ENCODE results near the gene COL23A1. TPM values are rescaled to one million over a fixed set of nuclear protein-coding genes. Genes with fewer than 3 reads are reported as not detected.
A peak's percentile ranks its signal among the peaks of the same experiment; 100 is the strongest.

Gene COL23A1
- total RNA-seq (2016; rRNA removed; fragmentation: Illumina TruSeq; extraction: Trizol) (not detected in 2 replicates), polyA plus RNA-seq (2011; rRNA removed) (not detected in 2 replicates), polyA minus RNA-seq (2011; rRNA and poly(A)+ RNA removed; ENCODE audit: low replicate concordance) (not detected in 2 replicates), Bru-seq, nascent RNA (percentile 4 among the genes with signal in this experiment), BruChase-seq, experiment 1, labeled RNA remaining after a 6-hour chase (percentile 6 among the genes with signal in this experiment), BruChase-seq, experiment 2, labeled RNA remaining after a 2-hour chase (percentile 8 among the genes with signal in this experiment)
- total RNA-seq (2016; cell fraction: cytosol; rRNA removed; fragmentation: Illumina TruSeq; extraction: Trizol; ENCODE audit: low read depth) = not detected in 2 replicates
- not detected in 2 replicates for total RNA-seq (2016; cell fraction: insoluble cytoplasmic fraction; rRNA removed; fragmentation: Illumina TruSeq; extraction: Trizol)
- not detected in 2 replicates for total RNA-seq (2016; cell fraction: membrane; rRNA removed; fragmentation: Illumina TruSeq; extraction: Trizol)
- total RNA-seq (2016; cell fraction: nucleus; rRNA removed; fragmentation: Illumina TruSeq; extraction: Trizol) = not detected in 2 replicates
- not detected in 2 replicates for polyA plus RNA-seq (2011; cell fraction: cytosol; rRNA removed)
- 0.03 TPM in 1 of 2 replicates, not detected in the other for polyA plus RNA-seq (2011; cell fraction: nucleus; rRNA removed)
- polyA plus RNA-seq (2012) = not detected in 2 replicates
- not detected in 2 replicates for polyA plus RNA-seq (2016; cell fraction: cytosol; fragmentation: Illumina TruSeq; extraction: Trizol; ENCODE audit: low read depth)
- not detected in 2 replicates for polyA plus RNA-seq (2016; cell fraction: insoluble cytoplasmic fraction; fragmentation: Illumina TruSeq; extraction: Trizol; ENCODE audit: low read depth)
- polyA plus RNA-seq (2016; cell fraction: membrane; fragmentation: Illumina TruSeq; extraction: Trizol; ENCODE audit: low read depth) = not detected in 2 replicates
- not detected in 2 replicates for polyA plus RNA-seq (2016; cell fraction: nucleus; fragmentation: Illumina TruSeq; extraction: Trizol; ENCODE audit: insufficient read depth, low read depth)
- polyA minus RNA-seq (2011; cell fraction: cytosol; rRNA and poly(A)+ RNA removed) = not detected in 2 replicates
- polyA minus RNA-seq (2011; cell fraction: nucleus; rRNA and poly(A)+ RNA removed) = not detected in 2 replicates
- long read RNA-seq, experiment 1 = 0 reads
- long read RNA-seq, experiment 2 = 0 reads

DNA sequence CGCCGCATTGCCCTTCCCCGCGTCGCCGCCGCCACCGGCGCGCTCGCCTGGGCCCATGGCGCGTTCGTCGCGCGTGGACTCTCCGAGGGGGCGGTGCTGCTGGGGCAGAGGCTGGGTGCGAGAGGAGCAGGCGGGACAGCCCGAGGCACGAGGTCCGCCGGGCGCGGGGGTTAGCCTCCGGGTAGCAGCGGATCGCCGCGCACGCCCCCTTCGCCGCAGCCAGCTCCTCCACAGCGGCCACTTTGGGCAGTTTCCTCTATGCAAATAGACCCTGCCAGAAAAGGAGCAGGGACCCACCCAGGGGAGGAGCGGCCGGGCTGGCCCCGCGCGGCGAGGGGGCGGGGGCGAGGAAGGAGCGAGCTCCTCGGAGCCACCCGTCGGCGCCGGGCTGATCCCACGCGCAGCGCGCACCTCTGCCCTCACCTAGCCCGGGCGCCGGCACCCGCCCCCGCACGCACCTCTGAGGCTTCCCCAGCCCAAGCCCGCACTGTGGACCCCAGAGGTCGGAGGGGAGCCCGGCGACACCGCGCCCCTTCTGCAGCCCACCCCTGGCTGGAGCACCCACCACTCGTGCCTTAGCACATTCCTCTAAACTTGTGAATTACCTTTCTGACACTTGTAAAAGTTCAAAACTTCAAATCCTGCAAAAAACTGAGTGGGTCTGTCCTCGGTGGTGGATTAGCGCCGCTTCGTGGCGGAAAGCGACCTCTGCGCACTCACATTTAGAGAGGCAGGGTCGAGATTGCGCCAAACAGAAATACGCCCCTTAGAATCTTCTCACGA is at the start of gene COL23A1:
TSS of gene COL23A1 (minus strand) at position 253 of the 783 bp plus-strand sequence.
- POLR2A ChIA-PET = no interaction called here

More for the DNA sequence above, at the start of gene COL23A1:
- Histone ChIP-seq H3K27ac (ENCODE audit: extremely low read length, insufficient read depth, low read length) (no peak within 1 kb of the TSS), H3K9me3 (ENCODE audit: low read length) (peaks cover 15% of the 10 kb centered on the region), H3K4me2 (ENCODE audit: low read depth, low read length) (peak within 1 kb of the TSS; percentile 23; the same call in 1 of the 2 replicates), H3K27me3 (ENCODE audit: control insufficient read depth in 1 of 2, insufficient read depth in 2 of 2, low read length in 2 of 2) (peaks cover 0 to 24% of the 10 kb centered on the region in 2 experiments; a peak in 1 of 5 replicates), H3K4me1 (ENCODE audit: insufficient read depth, low read length) (no peaks in the 10 kb centered on the region), H2AFZ (ENCODE audit: low read length) (no peak within 1 kb of the TSS), H3K79me2 (ENCODE audit: insufficient read depth, low read length) (no peaks in the 10 kb centered on the region), H3K36me3 (replicated peaks in 1 of 2; ENCODE audit: control insufficient read depth in 1 of 2, insufficient read depth in 2 of 2, low read length in 2 of 2) (no peaks in the 10 kb centered on the region), H3K4me3 (replicated peaks in 1 of 3; ENCODE audit: insufficient read depth in 1 of 3, low read depth in 2 of 3, low read length in 3 of 3) (peak within 1 kb of the TSS in 1 of 3 experiments; percentile 28; a peak in 1 of 6 replicates), H4K20me1 (ENCODE audit: insufficient read depth, low read length) (no peaks in the 10 kb centered on the region), H3K9ac (ENCODE audit: insufficient read depth, low read depth, low read length) (no peak within 1 kb of the TSS)
- 70% methylated on average over 22 of the region's 78 CpGs for WGBS (ENCODE audit: low lambda C conversion rate)
- TF ChIP-seq, protein P1, sequence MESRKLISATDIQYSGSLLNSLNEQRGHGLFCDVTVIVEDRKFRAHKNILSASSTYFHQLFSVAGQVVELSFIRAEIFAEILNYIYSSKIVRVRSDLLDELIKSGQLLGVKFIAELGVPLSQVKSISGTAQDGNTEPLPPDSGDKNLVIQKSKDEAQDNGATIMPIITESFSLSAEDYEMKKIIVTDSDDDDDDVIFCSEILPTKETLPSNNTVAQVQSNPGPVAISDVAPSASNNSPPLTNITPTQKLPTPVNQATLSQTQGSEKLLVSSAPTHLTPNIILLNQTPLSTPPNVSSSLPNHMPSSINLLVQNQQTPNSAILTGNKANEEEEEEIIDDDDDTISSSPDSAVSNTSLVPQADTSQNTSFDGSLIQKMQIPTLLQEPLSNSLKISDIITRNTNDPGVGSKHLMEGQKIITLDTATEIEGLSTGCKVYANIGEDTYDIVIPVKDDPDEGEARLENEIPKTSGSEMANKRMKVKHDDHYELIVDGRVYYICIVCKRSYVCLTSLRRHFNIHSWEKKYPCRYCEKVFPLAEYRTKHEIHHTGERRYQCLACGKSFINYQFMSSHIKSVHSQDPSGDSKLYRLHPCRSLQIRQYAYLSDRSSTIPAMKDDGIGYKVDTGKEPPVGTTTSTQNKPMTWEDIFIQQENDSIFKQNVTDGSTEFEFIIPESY (CRISPR knock-in tag; IDR thresholded peaks at IDR 0.05) = 0 out of 2 replicates have a peak, but pooled peaks have one; percentile 26
- TF ChIP-seq TBX3 (IDR thresholded peaks at IDR 0.05; ENCODE audit: borderline replicate concordance) (no peak), STAG1 (CRISPR knock-in tag; IDR thresholded peaks at IDR 0.05) (peak; percentile 31)
- TF ChIP-seq, protein P2, sequence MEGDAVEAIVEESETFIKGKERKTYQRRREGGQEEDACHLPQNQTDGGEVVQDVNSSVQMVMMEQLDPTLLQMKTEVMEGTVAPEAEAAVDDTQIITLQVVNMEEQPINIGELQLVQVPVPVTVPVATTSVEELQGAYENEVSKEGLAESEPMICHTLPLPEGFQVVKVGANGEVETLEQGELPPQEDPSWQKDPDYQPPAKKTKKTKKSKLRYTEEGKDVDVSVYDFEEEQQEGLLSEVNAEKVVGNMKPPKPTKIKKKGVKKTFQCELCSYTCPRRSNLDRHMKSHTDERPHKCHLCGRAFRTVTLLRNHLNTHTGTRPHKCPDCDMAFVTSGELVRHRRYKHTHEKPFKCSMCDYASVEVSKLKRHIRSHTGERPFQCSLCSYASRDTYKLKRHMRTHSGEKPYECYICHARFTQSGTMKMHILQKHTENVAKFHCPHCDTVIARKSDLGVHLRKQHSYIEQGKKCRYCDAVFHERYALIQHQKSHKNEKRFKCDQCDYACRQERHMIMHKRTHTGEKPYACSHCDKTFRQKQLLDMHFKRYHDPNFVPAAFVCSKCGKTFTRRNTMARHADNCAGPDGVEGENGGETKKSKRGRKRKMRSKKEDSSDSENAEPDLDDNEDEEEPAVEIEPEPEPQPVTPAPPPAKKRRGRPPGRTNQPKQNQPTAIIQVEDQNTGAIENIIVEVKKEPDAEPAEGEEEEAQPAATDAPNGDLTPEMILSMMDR (CRISPR knock-in tag; IDR thresholded peaks at IDR 0.05) = peak; percentile 31
- intact Hi-C loops (cut with micrococcal nuclease; ENCODE audit: unreplicated experiment) = no loop called here
- DNase-seq (ENCODE audit: low spot score) (no peak), ATAC-seq (peak; percentile 22; the same call in 2 of the 3 replicates), FAIRE-seq (no peak)
- CTCF ChIA-PET (ENCODE audit: low intra/inter-chr PET ratio, low total read pairs) = no interaction called here
- in situ Hi-C loops (cut with HindIII; ENCODE audit: extremely low pct_ligation_motif_present, low pct_unique_long_range_greater_than_20kb) = no loop called here
- BruUV-seq (replicated peaks) = no TSS peak
